ENCODE results near the gene PNPLA1. TPM values are rescaled to one million over a fixed set of nuclear protein-coding genes. Genes with fewer than 3 reads are reported as not detected.

PNPLA1 gene
- total RNA-seq, 1 donor from 2014 or later = not detected

- DNase-seq (ENCODE audit: low spot score) = no peak
- Mint-ChIP-seq H3K4me1 (ENCODE audit: low read depth) (peaks cover 3% of the 10 kb centered on the region), H3K9me3 (ENCODE audit: low read depth) (peaks cover 4% of the 10 kb centered on the region), H3K4me3 (ENCODE audit: unreplicated experiment) (no peak overlapping the region), H3K36me3 (ENCODE audit: low read depth) (no peaks in the 10 kb centered on the region), H3K27ac (ENCODE audit: unreplicated experiment) (no peak overlapping the region), H3K27me3 (ENCODE audit: low read depth) (no peaks in the 10 kb centered on the region)
- TF ChIP-seq, protein P1, sequence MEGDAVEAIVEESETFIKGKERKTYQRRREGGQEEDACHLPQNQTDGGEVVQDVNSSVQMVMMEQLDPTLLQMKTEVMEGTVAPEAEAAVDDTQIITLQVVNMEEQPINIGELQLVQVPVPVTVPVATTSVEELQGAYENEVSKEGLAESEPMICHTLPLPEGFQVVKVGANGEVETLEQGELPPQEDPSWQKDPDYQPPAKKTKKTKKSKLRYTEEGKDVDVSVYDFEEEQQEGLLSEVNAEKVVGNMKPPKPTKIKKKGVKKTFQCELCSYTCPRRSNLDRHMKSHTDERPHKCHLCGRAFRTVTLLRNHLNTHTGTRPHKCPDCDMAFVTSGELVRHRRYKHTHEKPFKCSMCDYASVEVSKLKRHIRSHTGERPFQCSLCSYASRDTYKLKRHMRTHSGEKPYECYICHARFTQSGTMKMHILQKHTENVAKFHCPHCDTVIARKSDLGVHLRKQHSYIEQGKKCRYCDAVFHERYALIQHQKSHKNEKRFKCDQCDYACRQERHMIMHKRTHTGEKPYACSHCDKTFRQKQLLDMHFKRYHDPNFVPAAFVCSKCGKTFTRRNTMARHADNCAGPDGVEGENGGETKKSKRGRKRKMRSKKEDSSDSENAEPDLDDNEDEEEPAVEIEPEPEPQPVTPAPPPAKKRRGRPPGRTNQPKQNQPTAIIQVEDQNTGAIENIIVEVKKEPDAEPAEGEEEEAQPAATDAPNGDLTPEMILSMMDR (IDR thresholded peaks at IDR 0.05) = no peak
These were observed 27.7 kb upstream of the PNPLA1 start for GRCh38 chr6:36242161-36242560.

DNA sequence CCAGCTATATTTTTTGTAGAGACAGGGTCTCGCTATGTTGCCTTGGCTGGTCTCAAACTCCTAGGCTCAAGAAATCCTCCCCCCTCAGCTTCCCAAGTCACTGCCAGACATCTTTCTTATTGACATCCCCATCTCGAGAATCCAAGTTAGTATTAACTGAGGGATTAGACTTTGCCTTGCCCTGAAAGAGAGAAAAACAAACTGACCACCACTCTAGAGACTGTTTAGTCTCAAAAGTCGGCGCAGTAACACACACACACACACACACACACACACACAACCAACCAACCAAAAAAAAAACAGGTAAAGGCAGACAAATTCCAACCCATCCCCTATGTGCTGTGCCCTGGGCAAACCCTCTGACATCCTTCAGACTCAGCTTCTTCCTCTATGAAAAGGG is 27.2 kb upstream of the PNPLA1 start:
- Mint-ChIP-seq H3K27ac (ENCODE audit: unreplicated experiment) (no peak overlapping the region), H3K4me1 (ENCODE audit: low read depth) (peaks cover 3% of the 10 kb centered on the region), H3K9me3 (ENCODE audit: low read depth) (peaks cover 4% of the 10 kb centered on the region), H3K27me3 (ENCODE audit: low read depth) (no peaks in the 10 kb centered on the region), H3K4me3 (ENCODE audit: unreplicated experiment) (no peak overlapping the region), H3K36me3 (ENCODE audit: low read depth) (no peaks in the 10 kb centered on the region)
- no peak for DNase-seq (ENCODE audit: low spot score)
- TF ChIP-seq, protein P1 (IDR thresholded peaks at IDR 0.05) = no peak

DNA sequence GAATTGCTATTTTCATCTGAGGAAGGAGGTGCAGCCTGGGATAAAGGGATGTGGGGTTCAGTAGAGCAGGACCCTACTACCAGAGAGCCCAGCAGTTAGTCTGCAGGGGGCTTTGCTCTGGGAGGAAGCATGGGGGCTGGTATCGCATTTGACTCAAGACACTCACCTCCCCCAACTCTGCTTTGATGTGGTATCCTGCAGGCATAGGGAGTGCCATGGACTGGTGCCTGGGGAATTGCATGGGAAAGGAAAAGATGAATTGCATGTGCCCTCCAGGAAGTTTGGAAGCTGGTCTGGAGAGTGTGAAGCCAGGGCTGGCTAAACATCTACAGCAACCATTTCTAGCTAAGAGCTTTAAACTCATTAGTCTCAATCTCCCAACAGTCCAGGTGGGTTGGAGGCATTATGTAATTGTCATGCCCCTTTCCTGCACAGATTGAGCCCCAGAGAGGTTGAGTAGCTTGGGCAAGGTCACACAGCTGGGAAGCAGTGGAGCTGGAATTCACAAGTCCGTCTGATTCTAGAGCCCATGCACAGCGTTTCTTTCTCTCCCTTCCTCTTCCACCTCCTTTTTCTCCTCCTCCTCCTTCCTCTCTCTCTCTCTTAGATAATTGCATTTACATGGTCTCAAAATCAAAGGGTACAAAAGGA is 26.2 kb upstream of the PNPLA1 start:
- no peaks in the 10 kb centered on the region for H3K9me3 Mint-ChIP-seq (ENCODE audit: low read depth)
- no peak for DNase-seq (ENCODE audit: low spot score)
- no peaks in the 10 kb centered on the region for H3K27me3 Mint-ChIP-seq (ENCODE audit: low read depth)
- H3K4me3 Mint-ChIP-seq (ENCODE audit: unreplicated experiment) = no peak overlapping the region
- TF ChIP-seq, protein P1 (IDR thresholded peaks at IDR 0.05) = no peak
- no peak overlapping the region for H3K27ac Mint-ChIP-seq (ENCODE audit: unreplicated experiment)
- H3K4me1 Mint-ChIP-seq (ENCODE audit: low read depth) = peaks cover 3% of the 10 kb centered on the region
- H3K36me3 Mint-ChIP-seq (ENCODE audit: low read depth) = no peaks in the 10 kb centered on the region

DNA sequence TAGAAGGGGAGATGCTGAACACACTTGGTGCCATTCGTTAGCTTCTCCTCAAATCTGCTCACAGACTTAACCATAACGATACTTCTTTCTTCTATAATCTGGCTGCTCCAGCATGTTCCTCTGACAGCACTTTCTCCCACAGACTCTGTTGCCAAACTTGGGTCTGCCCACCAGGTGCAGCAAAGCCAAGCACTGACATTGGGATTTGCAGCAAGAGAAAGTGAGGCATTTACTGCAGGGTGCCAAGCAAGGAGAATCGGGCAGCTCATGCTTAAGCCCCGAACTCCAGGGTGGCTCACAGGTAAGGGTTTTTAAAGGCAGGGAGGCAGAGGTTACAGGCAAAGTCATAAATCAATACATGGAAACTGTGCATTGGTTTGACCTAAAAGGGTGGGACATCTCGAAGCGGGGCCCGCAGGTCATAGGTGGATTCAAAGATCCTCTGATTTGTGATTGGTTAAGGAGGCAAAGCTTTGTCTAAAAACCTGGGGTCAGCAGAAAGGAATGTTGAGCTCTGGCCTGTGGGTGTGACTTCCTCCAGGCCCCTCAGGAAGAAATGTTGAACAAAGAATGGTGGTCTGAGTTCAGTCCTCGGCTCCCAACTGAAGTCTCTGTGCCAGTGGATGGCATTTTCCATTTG is 25.1 kb upstream of the PNPLA1 start:
- no peak for DNase-seq (ENCODE audit: low spot score)
- Mint-ChIP-seq H3K27me3 (ENCODE audit: low read depth) (no peaks in the 10 kb centered on the region), H3K4me1 (ENCODE audit: low read depth) (peaks cover 9% of the 10 kb centered on the region), H3K9me3 (ENCODE audit: low read depth) (no peaks in the 10 kb centered on the region), H3K36me3 (ENCODE audit: low read depth) (no peaks in the 10 kb centered on the region), H3K27ac (ENCODE audit: unreplicated experiment) (no peak overlapping the region), H3K4me3 (ENCODE audit: unreplicated experiment) (no peak overlapping the region)
- TF ChIP-seq, protein P1 (IDR thresholded peaks at IDR 0.05) = no peak

- TF ChIP-seq, protein P1 (IDR thresholded peaks at IDR 0.05) = no peak
- no peak overlapping the region for H3K4me3 Mint-ChIP-seq (ENCODE audit: unreplicated experiment)
- H3K27me3 Mint-ChIP-seq (ENCODE audit: low read depth) = no peaks in the 10 kb centered on the region
- no peak for DNase-seq (ENCODE audit: low spot score)
- H3K9me3 Mint-ChIP-seq (ENCODE audit: low read depth) = no peaks in the 10 kb centered on the region
- H3K36me3 Mint-ChIP-seq (ENCODE audit: low read depth) = no peaks in the 10 kb centered on the region
- peaks cover 9% of the 10 kb centered on the region for H3K4me1 Mint-ChIP-seq (ENCODE audit: low read depth)
- no peak overlapping the region for H3K27ac Mint-ChIP-seq (ENCODE audit: unreplicated experiment)
These were observed 24.2 kb upstream of the PNPLA1 start for GRCh38 chr6:36245572-36246061.

Data from chondrocyte (in vitro differentiated cells).